HG03469 (cell line): ENCODE results near the gene PRR15L.
A peak's percentile ranks its signal among the peaks of the same experiment; 100 is the strongest.
"Not testable (repeated sequence)": the region's sequence is repeated elsewhere in the genome, so short reads cannot be mapped to it uniquely, and the experiment has no call there.

Source experiments
- ATAC-seq: cut with Tn5 transposase; IDR thresholded peaks from one replicate; pipeline ENCODE4 v1.9.1; 2021; ENCODE audit warnings: mild to moderate bottlenecking, moderate library complexity, moderate number of reproducible peaks; ENCODE audit not compliant: unreplicated experiment

The PRR15L gene

DNA sequence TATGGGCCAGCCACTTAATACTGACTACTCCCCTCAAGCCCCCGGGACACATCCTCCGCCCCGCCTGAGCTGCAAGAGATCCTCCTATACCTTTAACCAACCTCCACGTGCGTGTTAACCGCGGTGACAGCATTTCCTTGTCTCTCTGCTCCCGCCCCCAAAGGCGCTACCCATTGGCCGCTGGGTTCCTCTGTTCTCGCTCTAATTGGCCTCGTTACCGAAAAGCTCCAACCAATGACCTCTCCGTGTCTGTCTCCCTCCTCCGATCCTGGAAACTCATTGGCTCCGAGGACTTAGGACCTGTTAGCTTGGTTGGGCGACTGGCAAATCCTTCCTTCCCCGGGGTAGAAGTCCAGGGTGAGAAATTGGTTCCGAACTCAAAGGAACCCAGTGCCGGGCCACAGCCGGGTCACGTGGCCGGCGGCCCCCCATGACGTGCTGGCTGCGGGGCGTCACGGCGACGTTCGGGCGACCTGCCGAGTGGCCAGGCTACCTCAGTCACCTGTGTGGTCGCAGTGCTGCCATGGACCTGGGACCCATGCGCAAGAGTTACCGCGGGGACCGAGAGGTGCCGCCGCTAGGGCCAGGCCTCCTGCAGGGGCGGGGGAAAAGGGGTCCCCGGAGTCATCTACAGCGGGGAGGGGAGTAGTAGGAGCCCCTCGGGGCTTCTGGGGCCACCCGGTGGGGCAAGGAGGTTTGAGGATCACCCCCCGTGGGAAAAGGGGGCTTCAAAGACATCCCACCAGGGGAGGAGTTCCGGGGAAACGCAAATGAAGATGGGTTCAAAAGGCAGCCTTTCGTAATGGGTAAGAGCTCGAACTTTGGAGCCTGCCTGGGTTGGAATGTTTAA, 16.2 kb downstream of the PRR15L start, which contains the start of gene PNPO:
Gene PNPO, plus strand, starts transcription at position 326 of the 850 bp plus-strand sequence. Its CDS starts 105 bp downstream, at position 431.
- peak; percentile 73 for ATAC-seq

DNA sequence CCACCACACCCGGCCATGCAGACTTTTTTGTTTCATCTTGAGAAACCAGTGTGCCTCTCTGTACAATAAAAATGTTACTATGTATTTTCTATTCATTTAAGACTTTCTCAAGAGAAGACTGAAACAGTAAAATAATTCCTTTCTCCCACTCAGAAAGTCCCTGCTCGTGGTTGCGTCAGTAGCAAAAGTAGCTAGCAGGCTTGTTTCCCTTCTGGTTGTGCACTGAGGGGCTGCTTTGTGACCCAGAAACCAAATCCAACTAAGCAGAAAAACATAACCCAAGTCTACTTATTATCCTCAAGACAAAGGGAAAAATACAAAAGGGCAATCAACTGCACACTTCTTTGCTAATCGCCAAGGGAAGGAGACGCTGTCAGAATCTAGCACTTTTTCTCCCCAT, 19.7 kb downstream of the PRR15L start:
- no peak for ATAC-seq

DNA sequence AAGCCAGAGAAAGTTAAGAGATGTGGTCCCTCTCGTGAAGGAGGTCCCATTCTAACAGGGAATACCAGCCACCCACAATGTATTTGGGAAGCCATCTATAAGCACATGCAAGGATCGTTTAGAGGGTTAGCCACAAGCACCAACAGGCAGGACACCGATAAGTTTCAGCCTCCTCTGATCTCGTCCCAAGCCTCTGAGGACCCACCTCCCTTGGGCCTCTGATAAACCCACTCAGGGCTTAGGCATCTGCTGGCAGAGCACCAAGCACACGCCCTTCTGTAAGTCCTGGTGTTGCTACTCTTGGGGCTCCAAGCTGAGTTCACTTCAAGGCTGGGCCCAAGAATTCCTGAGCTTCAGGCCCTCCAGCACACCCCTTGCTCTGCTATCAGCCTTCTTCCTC, 21.7 kb downstream of the PRR15L start:
- ATAC-seq, result no peak

DNA sequence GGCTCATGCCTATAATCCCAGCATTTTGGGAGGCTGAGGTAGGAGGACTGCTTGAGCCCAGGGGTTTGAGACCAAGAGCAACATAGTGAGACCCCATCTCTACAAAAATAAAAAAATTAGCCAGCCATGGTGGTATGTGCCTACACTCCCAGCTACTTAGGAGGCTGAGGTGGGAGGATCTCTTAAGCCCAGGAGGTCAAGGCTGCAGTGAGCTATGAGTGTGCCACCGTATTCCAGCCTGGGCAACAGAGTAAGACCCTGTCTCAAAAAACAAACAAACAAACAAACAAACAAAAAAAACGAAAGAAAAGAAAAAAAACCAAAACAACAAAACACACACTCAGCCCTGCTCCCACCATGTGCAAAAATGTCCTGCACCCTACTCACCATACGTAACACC, 22.2 kb downstream of the PRR15L start:
- not testable (repeated sequence) for ATAC-seq

DNA sequence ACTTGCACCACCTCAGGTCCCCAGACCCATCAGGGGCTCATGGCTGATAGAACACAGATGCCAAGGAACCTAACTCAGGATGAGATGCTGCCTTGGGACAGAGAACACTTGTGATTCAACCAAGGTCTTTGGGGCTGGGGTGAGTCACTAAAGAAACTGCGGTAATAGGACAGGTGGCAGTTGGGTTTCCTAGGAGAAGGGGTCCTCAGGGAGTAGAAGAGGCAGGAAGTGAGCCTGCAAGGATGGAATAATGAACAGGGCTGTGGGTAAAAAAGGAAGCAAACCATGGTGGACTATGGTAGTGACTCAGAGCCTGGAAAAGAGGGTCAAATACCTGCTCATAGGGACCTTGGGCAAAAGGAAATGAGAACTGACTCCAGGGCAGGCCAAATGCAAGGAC, 22.8 kb downstream of the PRR15L start:
- ATAC-seq, result no peak

DNA sequence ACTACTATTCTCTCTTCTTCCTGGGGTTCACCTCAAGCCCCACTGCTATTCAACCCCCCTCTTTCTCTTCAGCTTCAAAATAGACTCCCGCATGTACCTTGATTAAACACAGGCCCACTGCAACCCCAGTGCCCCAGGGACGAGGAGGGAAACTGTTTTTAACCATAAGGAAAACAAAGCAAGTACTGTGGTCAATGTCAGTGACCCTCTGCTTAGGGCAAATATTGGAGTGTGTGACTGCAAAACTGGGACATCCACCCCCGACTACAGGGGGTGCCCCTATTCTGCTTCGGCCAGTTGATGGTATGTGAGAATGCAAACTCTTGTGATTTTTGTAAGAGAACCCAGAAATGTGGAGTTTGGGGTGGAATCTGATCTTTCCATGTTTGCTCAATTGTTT, 25.8 kb downstream of the PRR15L start:
- no peak for ATAC-seq

DNA sequence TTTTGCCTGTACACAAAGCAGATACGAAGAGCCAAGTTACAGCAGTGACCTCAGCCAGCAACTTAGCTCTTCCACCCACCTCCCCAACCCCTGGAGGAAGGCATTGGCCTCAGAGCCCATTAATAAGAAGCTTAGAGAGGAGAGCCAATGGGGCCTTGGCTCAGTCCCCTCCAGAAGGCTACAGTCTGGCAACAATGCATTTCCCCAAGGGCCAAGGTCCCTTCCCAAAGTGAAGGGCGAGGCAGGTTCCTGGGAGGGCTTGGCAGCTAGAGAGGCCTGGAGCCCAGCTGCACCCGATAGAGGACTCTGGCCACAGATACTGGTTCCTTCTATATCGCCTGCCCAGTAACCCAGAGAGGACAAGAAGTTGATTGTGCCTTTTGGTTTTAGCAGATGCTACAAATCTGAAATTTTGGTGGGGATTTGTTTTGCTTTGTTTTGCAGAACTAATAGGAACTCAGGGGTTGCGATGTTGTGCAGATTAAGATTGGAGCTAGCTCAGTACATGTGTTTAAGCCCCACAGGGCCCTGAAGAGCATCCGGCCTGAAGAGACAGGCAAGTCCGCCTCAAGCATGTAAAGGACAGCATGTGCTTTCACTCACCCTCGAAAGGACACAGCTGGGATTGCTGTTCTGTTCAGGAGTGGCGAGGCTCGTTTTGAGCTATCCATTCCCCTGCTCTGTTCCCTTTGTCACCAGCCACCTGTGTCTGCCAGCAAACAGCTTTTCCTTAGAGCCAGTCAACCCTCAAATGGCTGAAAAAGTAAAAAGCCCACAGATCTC, 28.3 kb downstream of the PRR15L start:
- ATAC-seq, result no peak

DNA sequence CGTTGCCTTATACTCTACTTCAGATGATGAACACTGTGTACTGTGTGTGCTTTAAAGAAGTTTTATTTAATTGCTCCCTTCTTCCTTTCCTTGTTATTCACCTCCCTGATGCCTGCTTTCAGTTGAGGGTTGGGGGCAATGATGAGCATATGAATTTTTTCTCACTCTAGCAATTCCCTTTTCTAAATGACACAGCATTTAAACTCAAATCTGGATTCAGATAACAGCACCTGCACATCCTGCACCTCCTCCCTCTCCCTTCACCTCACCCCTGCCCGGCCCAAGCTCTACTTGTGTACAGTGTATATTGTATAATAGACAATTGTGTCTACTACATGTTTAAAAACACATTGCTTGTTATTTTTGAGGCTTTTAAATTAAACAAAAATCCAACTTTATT, 29.3 kb downstream of the PRR15L start:
- no peak for ATAC-seq

DNA sequence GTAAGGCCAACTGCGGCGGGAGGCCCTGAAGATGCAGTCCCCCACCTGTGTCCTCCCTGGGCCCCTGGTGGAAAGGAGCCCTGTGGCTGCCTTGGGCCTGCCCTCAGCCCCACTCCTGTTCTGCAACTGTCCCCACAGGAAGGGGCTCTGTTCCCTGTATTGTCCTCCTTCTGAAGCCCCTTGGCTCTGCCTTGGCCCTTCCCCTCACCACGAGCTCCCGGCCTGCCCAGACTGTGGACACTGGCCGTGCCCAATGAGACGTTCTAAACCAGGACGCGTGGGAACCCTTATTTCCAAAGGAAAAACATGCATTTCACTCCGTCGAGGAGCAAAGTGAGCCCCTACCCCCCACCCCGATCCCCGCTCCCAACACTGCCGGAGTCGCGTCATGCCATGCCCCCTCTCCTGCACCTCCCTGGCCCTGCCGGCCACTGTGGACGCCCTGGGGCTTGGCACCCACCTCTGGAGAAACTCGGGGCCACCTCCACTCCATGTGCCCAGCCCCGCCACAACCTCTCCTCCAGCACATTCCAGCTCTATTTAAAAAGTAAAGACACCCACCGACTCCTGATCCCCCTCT, 29.8 kb downstream of the PRR15L start:
- ATAC-seq, result no peak

DNA sequence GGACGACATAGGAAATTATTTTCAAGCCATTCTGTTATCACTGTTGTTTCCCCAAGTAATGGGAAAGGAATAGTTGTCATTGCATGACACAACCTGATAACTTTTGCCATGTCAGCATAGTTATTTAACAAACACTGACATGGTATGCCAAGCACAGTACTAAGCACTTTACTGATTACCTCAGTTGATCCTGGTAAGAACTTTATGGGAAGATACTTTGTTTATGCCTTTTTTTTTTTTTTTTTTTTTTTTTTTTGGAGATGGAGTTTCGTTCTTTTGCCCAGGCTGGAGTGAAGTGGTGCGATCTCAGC, 32.0 kb downstream of the PRR15L start:
- ATAC-seq, result no peak

DNA sequence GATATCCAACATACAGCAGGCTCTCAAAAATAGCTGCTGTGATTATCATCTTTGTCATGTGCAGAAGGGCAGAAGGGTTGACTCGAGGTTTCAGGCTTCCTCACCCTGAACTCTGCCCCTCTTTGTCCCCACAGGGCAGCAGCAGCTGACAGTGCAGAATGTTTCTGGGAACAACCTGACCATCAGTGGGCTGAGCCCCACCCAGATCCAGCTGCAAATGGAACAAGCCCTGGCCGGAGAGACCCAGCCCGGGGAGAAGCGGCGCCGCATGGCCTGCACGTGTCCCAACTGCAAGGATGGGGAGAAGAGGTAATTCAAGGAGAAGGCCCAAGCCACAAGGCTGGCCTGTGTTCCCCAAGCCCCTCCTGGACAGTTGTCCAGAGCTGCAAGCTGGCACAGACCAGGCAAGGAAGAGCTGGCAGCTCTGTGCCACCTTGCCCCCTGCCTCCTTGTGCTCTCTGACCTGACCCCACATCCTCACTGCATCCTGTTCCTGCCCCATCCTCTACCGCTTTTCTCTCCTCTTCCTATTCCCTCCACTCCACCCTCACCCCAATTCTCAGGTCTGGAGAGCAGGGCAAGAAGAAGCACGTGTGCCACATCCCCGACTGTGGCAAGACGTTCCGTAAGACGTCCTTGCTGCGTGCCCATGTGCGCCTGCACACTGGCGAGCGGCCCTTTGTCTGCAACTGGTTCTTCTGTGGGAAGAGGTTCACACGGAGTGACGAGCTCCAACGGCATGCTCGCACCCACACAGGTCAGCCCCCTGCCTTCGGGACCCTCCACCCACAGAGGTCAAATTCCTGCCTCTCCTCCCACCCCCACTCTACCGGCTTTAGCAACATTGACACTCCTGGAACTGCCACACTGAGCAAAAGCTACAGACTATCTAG, 32.7 kb downstream of the PRR15L start:
- no peak for ATAC-seq

DNA sequence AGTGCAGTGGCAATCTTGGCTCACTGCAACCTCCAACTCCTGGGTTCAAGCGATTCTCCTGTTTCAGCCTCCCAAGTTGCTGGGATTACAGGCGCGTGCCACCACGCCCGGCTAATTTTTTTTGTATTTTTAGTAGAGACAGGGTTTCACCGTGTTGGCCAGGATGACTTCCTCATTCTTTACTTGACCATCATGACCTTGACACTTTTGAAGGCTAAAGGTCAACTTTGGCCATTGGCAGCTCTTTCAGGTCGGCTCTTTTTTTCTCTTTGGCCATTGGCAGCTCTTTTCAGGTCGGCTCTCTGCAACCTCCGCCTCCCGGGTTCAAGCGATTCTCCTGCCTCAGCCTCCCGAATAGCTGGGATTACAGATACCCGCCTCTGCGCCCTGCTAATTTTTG, 37.8 kb downstream of the PRR15L start:
- ATAC-seq, result not testable (repeated sequence)

DNA sequence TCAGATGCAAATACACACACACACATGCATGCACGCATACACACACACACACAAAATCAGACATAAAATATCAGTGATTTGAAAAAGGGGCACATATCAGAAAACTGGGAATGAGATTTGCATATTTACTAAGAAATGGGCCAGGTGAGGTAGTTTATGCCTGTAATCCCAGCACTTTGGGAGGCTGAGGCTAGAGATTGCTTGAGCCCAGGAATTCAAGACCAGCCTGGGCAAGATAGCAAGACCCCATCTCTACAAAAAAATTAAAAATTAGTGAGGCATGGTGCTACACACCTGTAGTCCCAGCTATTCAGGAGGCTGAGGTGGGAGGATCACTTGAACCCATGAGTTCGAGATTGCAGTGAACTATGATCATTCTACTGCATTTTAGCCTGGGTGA, 38.7 kb downstream of the PRR15L start:
- no peak for ATAC-seq

DNA sequence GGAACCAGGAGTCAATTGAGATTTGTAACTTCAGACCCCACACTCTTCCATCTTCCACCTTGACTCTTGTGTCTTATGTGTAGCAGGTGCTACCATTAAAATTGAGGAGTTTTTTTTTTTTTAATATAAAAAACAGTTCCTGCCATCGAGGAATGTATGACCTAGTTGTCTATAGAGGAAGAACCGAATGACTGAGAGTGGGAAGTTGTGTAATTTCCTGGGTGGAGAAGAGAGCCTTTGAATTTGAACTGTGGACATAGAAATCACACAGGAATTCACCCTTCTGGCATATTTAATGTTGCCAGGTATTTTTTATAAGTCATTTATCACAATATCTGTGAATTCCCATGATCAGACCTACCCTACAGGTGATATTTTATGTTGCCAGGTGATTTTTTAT, 39.7 kb downstream of the PRR15L start:
- no peak for ATAC-seq

DNA sequence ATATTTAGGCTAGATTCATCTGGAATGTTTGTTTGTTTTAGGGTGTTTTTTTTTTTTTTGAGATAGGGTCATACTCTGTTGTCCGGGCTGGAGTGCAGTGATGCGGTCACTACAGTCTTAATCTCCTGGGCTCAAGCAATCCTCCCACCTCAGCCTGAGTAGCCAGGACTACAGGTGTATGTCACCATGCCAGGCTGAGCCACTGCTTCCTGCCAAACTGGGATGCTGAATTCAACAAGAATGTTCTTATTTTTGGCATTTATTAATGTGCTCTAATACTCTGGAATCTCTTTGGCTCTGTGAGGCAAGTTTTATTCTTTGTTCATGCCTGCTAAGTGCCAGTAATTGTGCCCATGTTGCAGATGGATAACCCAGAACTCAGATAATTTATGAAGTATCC, 40.1 kb downstream of the PRR15L start:
- ATAC-seq, result no peak

DNA sequence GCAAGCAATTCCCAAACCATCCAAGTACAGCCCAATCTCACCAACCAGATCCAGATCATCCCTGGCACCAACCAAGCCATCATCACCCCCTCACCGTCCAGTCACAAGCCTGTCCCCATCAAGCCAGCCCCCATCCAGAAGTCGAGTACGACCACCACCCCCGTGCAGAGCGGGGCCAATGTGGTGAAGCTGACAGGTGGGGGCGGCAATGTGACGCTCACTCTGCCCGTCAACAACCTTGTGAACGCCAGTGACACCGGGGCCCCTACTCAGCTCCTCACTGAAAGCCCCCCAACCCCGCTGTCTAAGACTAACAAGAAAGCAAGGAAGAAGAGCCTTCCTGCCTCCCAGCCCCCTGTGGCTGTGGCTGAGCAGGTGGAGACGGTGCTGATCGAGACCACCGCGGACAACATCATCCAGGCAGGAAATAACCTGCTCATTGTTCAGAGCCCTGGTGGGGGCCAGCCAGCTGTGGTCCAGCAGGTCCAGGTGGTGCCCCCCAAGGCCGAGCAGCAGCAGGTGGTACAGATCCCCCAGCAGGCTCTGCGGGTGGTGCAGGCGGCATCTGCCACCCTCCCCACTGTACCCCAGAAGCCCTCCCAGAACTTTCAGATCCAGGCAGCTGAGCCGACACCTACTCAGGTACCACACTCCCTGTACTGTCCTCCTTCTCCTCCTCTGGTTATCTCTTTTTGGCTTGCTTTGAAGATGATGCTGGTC, 41.0 kb downstream of the PRR15L start:
- ATAC-seq, result no peak

DNA sequence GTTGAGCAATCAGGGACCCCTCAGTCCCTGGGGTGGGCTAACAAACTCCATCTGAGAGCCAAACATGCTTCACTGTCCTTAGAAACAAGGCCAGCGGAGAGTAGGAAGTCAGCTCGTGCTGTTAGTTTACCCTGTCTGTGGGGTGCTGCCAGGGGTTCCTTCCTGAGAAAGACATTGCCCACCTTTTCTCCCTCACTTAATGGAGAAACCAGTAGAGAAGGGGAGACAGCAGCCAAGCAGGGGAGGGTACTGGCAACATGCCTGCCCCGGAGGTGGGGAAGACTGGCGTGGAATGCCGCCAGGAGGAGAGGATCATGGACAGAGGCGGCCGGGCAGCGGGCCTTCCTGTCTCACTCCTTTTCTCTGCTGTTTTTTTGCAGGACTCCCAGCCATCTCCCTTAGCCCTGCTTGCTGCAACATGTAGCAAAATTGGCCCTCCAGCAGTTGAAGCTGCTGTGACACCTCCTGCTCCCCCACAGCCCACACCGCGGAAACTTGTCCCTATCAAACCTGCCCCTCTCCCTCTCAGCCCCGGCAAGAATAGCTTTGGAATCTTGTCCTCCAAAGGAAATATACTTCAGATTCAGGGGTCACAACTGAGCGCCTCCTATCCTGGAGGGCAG, 41.8 kb downstream of the PRR15L start:
- ATAC-seq, result no peak

DNA sequence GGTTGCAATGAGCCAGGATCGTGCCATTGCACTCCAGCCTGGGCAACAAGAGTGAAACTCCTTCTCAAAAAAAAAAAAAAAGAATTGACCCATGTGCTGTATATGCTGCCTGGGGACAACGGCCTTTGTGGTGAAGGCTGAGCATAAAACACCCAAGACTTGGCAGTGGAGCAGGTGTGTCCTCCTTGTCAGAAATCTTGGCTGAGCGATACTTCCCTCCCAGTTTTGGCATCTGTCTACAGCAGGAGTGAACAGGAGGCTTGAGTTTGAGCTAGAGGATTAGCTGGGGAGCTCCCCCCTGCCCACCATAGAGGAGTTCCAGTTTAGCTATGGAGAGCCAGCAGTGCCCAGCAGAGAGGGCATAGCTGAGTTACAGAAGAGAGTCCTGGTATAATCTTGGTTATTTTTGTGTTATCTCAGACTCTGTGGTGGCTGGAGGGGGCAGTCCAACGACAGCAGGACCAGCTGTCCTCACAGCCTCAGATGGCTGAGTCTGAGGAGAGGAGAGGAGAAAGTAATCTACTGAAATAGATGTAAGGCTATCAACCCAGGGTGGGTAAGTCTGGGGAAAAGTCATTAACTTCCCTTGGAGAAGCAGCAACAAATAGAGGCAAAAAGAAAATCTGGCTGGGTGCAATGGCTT, 43.3 kb downstream of the PRR15L start:
- no peak for ATAC-seq

DNA sequence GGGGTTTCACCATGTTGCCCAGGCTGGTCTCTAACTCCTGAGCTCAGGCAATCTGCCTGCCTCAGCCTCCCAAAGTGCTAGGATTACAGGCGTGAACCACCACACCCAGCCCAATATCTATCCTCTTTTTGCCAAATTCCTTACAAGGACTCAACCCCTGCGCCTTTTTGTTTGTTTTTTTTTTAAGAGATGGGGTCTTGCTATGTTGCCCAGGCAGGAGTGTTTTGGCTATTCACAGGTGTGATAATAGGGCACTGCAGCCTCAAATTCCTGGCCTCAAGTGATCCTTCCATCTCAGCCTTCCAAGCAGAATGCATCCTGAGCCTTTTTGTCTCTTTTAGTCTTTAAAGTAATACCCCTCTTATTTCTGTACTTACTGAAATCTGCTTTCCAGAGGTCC, 44.6 kb downstream of the PRR15L start:
- ATAC-seq, result no peak
